Measurements from ENCODE around the gene FAM107A. TPM values are rescaled to one million over a fixed set of nuclear protein-coding genes. Genes with fewer than 3 reads are reported as not detected.

Gene FAM107A
- total RNA-seq, 1 experiment from 2014 or later, result not detected

GRCh38 chr3:58557491-58557890, 19.7 kb downstream of the FAM107A start:
- no TSS peak for BruUV-seq (replicated peaks)
- H3K27ac ChIP-seq (ENCODE audit: low read depth, low read length, poor library complexity, severe bottlenecking), result no peak overlapping the region
- POLR2A ChIA-PET (ENCODE audit: low non-redundant PET), result no interaction called here
- intact Hi-C loops (cut with micrococcal nuclease; ENCODE audit: unreplicated experiment), result no loop called here
- no peaks in the 10 kb centered on the region for H3K9me3 ChIP-seq (ENCODE audit: low read depth, low read length, poor library complexity, severe bottlenecking)
- TF ChIP-seq CTCF (conservative IDR thresholded peaks at IDR 0.05; ENCODE audit: low read depth, low read length) (no peak), EZH2 (IDR thresholded peaks at IDR 0.05; ENCODE audit: borderline replicate concordance, low read depth, low read length, poor library complexity, severe bottlenecking) (no peak)
- DNase-seq (ENCODE audit: low spot score), result no peak
- no peak overlapping the region for H3K4me3 ChIP-seq (ENCODE audit: low read depth, low read length, poor library complexity, severe bottlenecking)
- no peaks in the 10 kb centered on the region for H3K4me1 ChIP-seq (ENCODE audit: insufficient read depth, low read length, poor library complexity, severe bottlenecking)
- CTCF ChIA-PET, result no interaction called here
- no peaks in the 10 kb centered on the region for H3K36me3 ChIP-seq (ENCODE audit: insufficient read depth, low read length, poor library complexity, severe bottlenecking)
- no peaks in the 10 kb centered on the region for H3K27me3 ChIP-seq (replicated peaks; ENCODE audit: insufficient read depth, low read depth, low read length, poor library complexity)

GRCh38 chr3:58556761-58557221, 20.4 kb downstream of the FAM107A start:
- Histone ChIP-seq H3K9me3 (ENCODE audit: low read depth, low read length, poor library complexity, severe bottlenecking) (no peaks in the 10 kb centered on the region), H3K36me3 (ENCODE audit: insufficient read depth, low read length, poor library complexity, severe bottlenecking) (no peaks in the 10 kb centered on the region), H3K4me1 (ENCODE audit: insufficient read depth, low read length, poor library complexity, severe bottlenecking) (no peaks in the 10 kb centered on the region), H3K4me3 (ENCODE audit: low read depth, low read length, poor library complexity, severe bottlenecking) (no peak overlapping the region), H3K27me3 (replicated peaks; ENCODE audit: insufficient read depth, low read depth, low read length, poor library complexity) (no peaks in the 10 kb centered on the region), H3K27ac (ENCODE audit: low read depth, low read length, poor library complexity, severe bottlenecking) (no peak overlapping the region)
- ChIA-PET POLR2A (ENCODE audit: low non-redundant PET) (no interaction called here), CTCF (no interaction called here)
- TF ChIP-seq EZH2 (IDR thresholded peaks at IDR 0.05; ENCODE audit: borderline replicate concordance, low read depth, low read length, poor library complexity, severe bottlenecking) (no peak), CTCF (conservative IDR thresholded peaks at IDR 0.05; ENCODE audit: low read depth, low read length) (no peak)
- intact Hi-C loops (cut with micrococcal nuclease; ENCODE audit: unreplicated experiment), result no loop called here
- DNase-seq (ENCODE audit: low spot score), result no peak
- no TSS peak for BruUV-seq (replicated peaks)

- no peak for DNase-seq (ENCODE audit: low spot score)
- ChIA-PET CTCF (interaction anchor here (0.6 kb wide), 1 partner anchor 249 kb away, joined by 3 read pairs; no protein-coding TSS in a partner anchor), POLR2A (ENCODE audit: low non-redundant PET) (no interaction called here)
- Histone ChIP-seq H3K36me3 (ENCODE audit: insufficient read depth, low read length, poor library complexity, severe bottlenecking) (no peaks in the 10 kb centered on the region), H3K4me3 (ENCODE audit: low read depth, low read length, poor library complexity, severe bottlenecking) (no peak overlapping the region), H3K9me3 (ENCODE audit: low read depth, low read length, poor library complexity, severe bottlenecking) (no peaks in the 10 kb centered on the region), H3K4me1 (ENCODE audit: insufficient read depth, low read length, poor library complexity, severe bottlenecking) (no peaks in the 10 kb centered on the region), H3K27ac (ENCODE audit: low read depth, low read length, poor library complexity, severe bottlenecking) (no peak overlapping the region), H3K27me3 (replicated peaks; ENCODE audit: insufficient read depth, low read depth, low read length, poor library complexity) (no peaks in the 10 kb centered on the region)
- intact Hi-C loops (cut with micrococcal nuclease; ENCODE audit: unreplicated experiment), result no loop called here
- BruUV-seq (replicated peaks), result no TSS peak
- no peak for TF ChIP-seq CTCF (conservative IDR thresholded peaks at IDR 0.05; ENCODE audit: low read depth, low read length)
- TF ChIP-seq EZH2 (IDR thresholded peaks at IDR 0.05; ENCODE audit: borderline replicate concordance, low read depth, low read length, poor library complexity, severe bottlenecking), result no peak
Measured at GRCh38 chr3:58556001-58556400, 21.2 kb downstream of the FAM107A start.

Measured in A673 (cell line).